Measurements from ENCODE around the gene TTBK2.

DNA sequence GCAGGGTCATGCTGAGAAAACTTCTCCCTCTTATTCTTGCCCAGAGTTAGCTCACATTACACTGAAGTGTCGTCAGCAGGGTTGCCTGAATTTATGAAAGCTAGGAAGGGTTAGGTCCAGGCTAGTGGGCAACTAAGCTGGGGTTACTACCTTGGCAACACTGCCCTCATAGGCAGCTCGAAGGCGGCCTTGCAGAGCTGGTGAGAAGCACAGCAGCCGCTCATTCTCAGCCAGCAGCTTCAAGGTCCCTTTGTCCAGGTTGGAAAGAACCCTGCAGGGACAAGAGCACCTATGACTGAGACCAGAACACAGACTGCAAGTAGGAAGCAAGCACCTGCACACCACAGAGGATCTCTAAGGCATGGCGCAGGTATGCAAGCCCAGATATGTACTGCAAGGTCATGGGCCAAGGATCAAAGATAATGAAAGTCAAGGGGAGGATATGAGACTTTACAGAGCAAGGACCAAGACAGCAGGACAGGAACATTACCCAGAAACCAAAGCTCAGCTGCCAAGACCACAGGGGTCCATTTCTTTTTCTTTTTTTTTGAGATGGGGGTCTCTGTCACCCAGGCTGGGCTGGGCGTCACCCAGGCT is 186.4 kb downstream of the TTBK2 start:
- TF ChIP-seq, protein P1, sequence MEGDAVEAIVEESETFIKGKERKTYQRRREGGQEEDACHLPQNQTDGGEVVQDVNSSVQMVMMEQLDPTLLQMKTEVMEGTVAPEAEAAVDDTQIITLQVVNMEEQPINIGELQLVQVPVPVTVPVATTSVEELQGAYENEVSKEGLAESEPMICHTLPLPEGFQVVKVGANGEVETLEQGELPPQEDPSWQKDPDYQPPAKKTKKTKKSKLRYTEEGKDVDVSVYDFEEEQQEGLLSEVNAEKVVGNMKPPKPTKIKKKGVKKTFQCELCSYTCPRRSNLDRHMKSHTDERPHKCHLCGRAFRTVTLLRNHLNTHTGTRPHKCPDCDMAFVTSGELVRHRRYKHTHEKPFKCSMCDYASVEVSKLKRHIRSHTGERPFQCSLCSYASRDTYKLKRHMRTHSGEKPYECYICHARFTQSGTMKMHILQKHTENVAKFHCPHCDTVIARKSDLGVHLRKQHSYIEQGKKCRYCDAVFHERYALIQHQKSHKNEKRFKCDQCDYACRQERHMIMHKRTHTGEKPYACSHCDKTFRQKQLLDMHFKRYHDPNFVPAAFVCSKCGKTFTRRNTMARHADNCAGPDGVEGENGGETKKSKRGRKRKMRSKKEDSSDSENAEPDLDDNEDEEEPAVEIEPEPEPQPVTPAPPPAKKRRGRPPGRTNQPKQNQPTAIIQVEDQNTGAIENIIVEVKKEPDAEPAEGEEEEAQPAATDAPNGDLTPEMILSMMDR (IDR thresholded peaks at IDR 0.05; ENCODE audit: low read depth, low read length) = no peak
- no peak for TF ChIP-seq EZH2phosphoT487 (IDR thresholded peaks at IDR 0.05; ENCODE audit: low read depth)

Data from OCI-LY3 (cell line).